HG03039 (cell line): ENCODE data around the gene TET3.

Experiments
- ATAC-seq: cut with Tn5 transposase; IDR thresholded peaks from one replicate; pipeline ENCODE4 v1.9.1; 2021; ENCODE audit warnings: mild to moderate bottlenecking, moderate library complexity; ENCODE audit not compliant: unreplicated experiment

The TET3 gene

DNA sequence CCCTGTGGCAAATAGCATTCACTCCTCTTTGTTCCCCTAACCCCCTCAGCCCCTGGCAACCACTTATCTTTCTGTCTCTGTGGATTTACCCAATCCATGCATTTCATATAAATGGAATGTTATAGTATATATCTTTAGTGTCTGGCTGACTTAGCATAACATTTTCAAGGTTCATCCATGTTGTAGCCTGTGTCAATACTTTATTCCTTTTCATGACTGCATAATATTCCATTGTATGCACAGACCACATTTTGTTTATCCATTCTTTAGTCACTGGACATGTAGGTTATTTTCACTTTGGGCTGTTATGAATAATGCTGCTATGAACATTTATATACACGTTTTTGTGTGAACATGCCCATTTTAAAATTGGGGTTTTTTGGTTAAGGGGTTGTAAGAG lies 42.8 kb downstream of the TET3 start:
- ATAC-seq = no peak

- no peak for ATAC-seq
These were observed 43.6 kb downstream of the TET3 start for GRCh38 chr2:74028290-74028689.

DNA sequence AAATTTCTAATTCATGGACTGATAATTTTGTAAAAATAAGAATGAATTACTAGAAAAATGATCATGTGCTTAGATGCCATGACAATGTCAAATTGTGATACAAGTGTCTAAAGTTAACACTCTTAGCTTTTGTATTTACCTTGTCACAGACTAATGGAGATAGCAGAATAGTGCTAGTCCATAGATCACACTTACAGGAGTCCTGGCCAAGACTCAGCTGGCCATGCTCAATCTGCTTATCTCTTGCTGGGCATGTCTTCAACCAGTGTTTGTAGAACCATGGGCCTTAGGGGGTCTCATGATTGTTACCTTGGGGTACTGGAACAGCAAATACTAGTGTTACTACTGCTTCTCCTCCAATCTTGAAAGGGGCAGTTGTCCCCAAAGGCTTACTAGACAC lies 44.0 kb downstream of the TET3 start:
- ATAC-seq = no peak

DNA sequence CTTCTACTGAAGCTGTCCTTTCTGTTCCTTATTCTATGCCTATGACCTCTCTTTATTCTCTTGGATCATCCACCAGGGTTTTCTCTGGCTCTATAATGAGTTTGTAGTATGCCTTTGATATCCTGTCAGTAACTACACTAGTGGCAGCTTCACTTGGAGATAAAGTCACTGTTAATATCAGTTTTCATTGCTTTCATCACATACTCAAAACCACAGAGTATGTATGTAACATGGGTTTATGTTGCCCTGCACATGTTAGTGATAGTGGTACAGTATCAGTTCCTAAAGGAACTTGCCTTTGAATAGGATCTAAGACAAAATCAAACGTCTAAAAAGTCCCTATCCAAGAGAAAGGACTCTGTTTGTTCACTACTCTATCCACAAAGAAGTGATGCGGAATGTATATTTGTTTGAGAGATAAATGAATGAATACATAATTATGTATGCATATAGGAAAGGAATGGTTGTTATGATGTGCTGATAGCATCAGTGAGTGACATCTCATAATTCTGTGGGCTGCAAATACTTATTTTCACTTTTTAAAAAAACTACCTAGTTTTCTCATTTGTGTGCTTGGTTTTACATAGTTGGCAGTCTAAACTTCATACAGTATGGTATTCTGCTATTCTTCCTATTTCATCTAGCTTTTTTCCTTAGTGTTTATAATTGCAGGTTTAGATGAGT lies 45.1 kb downstream of the TET3 start:
- no peak for ATAC-seq

- no peak for ATAC-seq
These were observed 46.5 kb downstream of the TET3 start for GRCh38 chr2:74031221-74031620.

DNA sequence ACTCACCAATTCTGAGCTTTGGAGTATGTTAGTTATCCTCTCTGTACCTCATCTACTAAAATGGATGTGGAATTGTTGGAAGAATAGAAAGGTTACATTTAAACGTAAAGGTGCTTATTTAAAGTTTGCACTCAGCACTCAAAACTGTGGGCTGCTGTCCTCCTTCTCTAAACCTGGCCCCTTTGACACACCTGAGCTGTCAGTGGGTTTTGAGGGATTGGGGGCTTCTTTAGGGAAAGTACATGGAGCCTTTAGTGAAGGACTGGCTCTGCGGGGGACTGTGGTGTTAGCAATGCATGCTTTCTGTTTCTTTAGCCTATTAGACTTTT lies 47.2 kb downstream of the TET3 start:
- no peak for ATAC-seq

GRCh38 chr2:74033375-74033774 lies 48.7 kb downstream of the TET3 start:
- ATAC-seq = no peak
